K562 (cell line): Measurements from ENCODE around the gene NUP62. TPM values are rescaled to one million over a fixed set of nuclear protein-coding genes. Genes with fewer than 3 reads are reported as not detected.
A peak's percentile ranks its signal among the peaks of the same experiment; 100 is the strongest.

Experiments used
- ATF7 ChIP-seq: fragments of 450-650 bp; IDR thresholded peaks from 2 replicates; pipeline ENCODE4 v1.7.1; 2014; ENCODE audit warnings: mild to moderate bottlenecking, moderate library complexity
- DMBX1 ChIP-seq: fragments of 250-450 bp; sonication (Bioruptor Pico); IDR thresholded peaks from 2 replicates; pipeline ENCODE4 v1.8.0; 2022; ENCODE audit warnings: inconsistent platforms, mild to moderate bottlenecking, moderate library complexity, borderline replicate concordance
- ELF2 ChIP-seq: fragments of 250-450 bp; sonication (Bioruptor Pico); IDR thresholded peaks from 2 replicates; pipeline ENCODE4 v1.5.0; 2021; ENCODE audit warnings: mild to moderate bottlenecking
- EP300 ChIP-seq: IDR thresholded peaks from 2 replicates; pipeline ENCODE4 v1.6.1; 2012; ENCODE audit warnings: low read length, improper control_type of control experiment
- ETV1 ChIP-seq: fragments of 450-650 bp; conservative IDR thresholded peaks from 2 replicates; pipeline ENCODE4 v1.6.1; 2016; ENCODE audit warnings: missing genetic modification characterization, control low read depth, low read depth, missing compliant biosample characterization
- GTF2E2 ChIP-seq: fragments of 200-800 bp; sonication (Bioruptor generic); IDR thresholded peaks from 2 replicates; pipeline ENCODE4 v1.6.1; 2016; ENCODE audit warnings: missing genetic modification characterization, missing compliant biosample characterization
- HIVEP1 ChIP-seq: fragments of 250-450 bp; sonication (Bioruptor Pico); IDR thresholded peaks from 2 replicates; pipeline ENCODE4 v1.4.0; 2020; ENCODE audit warnings: mild to moderate bottlenecking
- NFE2L1 ChIP-seq: fragments of 450-650 bp; IDR thresholded peaks from 2 replicates; pipeline ENCODE4 v1.6.1; 2016; ENCODE audit warnings: missing genetic modification characterization, low read depth, mild to moderate bottlenecking, missing compliant biosample characterization, moderate library complexity, borderline replicate concordance
- PCBP1 ChIP-seq: fragments of 200-400 bp; formaldehyde crosslinking; IDR thresholded peaks from 2 replicates; pipeline ENCODE4 v1.6.1; 2018; ENCODE audit warnings: mild to moderate bottlenecking, low read depth, low read length; ENCODE audit not compliant: poor library complexity, severe bottlenecking
- PTRF ChIP-seq: fragments of 450-650 bp; IDR thresholded peaks from 2 replicates; pipeline ENCODE4 v1.6.1; 2016; ENCODE audit warnings: mild to moderate bottlenecking, missing genetic modification characterization, missing compliant biosample characterization
- RHOXF2B ChIP-seq: fragments of 250-450 bp; sonication (Bioruptor Pico); conservative IDR thresholded peaks from 2 replicates; pipeline ENCODE4 v1.5.1; 2021
- SOX6 ChIP-seq: fragments of 450-650 bp; IDR thresholded peaks from 2 replicates; pipeline ENCODE4 v1.6.1; 2014; ENCODE audit warnings: mild to moderate bottlenecking
- SPI1 ChIP-seq: IDR thresholded peaks from 2 replicates; pipeline ENCODE4 v1.6.1; 2011; ENCODE audit warnings: low read depth, low read length, control low read depth, borderline replicate concordance
- SRF ChIP-seq, 2 experiments: fragments of 250-450, 450-650 bp in 1 of 2; sonication (Bioruptor Pico) in 1 of 2; sonication (generic) in 1 of 2; formaldehyde crosslinking; IDR thresholded peaks; 2 replicates each; pipeline versions ENCODE4 v1.5.0 to v1.5.1; 2020 to 2022; ENCODE audit warnings: mild to moderate bottlenecking in 1 of 2, missing genetic modification reagents in 1 of 2
- SRSF3 ChIP-seq: fragments of 200-400 bp; formaldehyde crosslinking; IDR thresholded peaks from 2 replicates; pipeline ENCODE4 v1.6.1; 2016; ENCODE audit warnings: mild to moderate bottlenecking, low read length, moderate library complexity; ENCODE audit not compliant: insufficient read depth
- TBP ChIP-seq: optimal IDR thresholded peaks from 2 replicates; pipeline ENCODE3; 2011; ENCODE audit warnings: low read depth, low read length, improper control_type of control experiment
- ZBTB34 ChIP-seq: fragments of 250-450 bp; sonication (Bioruptor Pico); IDR thresholded peaks from 2 replicates; pipeline ENCODE4 v1.8.0; 2021; ENCODE audit warnings: mild to moderate bottlenecking, moderate library complexity
- ZNF217 ChIP-seq: sonication (generic); formaldehyde crosslinking; IDR thresholded peaks from 2 replicates; pipeline ENCODE4 v1.8.0; 2022; ENCODE audit warnings: mild to moderate bottlenecking, missing genetic modification reagents
- polyA plus RNA-seq, 8 experiments: library from polyadenylated mRNA; depleted of rRNA in 4 of 8; stranded (reverse) in 5 of 8; unstranded in 3 of 8; fragments of >200 nt; fragmentation: Nextera tagmentation in 2 of 8; fragmentation: Illumina TruSeq in 1 of 8; extraction: Ambion mirVana in 2 of 8; extraction: Trizol in 1 of 8; gene quantifications; 2 replicates each; pipeline versions ENCODE4 v1.2.1 to v1.2.3, GENCODE V29; 2011 to 2014; ENCODE audit warnings: inconsistent platforms in 1 of 8, missing spikeins in 1 of 8
- total RNA-seq, 7 experiments: library from RNA; depleted of rRNA in 6 of 7; stranded (reverse); fragments of >200 nt in 6 of 7; fragmentation: Illumina TruSeq in 2 of 7; extraction: Trizol in 2 of 7; gene quantifications; 2 replicates each; pipeline versions ENCODE4 v1.2.1 to v1.2.3, GENCODE V29; 2011 to 2021; ENCODE audit warnings: low replicate concordance in 1 of 7
- TF ChIP-seq, protein P1 (sequence below): fragments of 250-450 bp; sonication (Bioruptor Pico); IDR thresholded peaks from 2 replicates; pipeline ENCODE4 v1.4.0; 2020; ENCODE audit warnings: mild to moderate bottlenecking, moderate library complexity, borderline replicate concordance
- TF ChIP-seq, protein P2 (sequence below): fragments of 450-650 bp; formaldehyde crosslinking; IDR thresholded peaks from 2 replicates; pipeline ENCODE4 v1.4.0; 2020; ENCODE audit warnings: mild to moderate bottlenecking, moderate library complexity

NUP62 gene
- total and polyA plus RNA-seq, 9 of the 15 experiments (the other 6 are each of a cell fraction or from before 2014, with no cell fraction given) = 16.9 to 109 (median 66.0) TPM

DNA sequence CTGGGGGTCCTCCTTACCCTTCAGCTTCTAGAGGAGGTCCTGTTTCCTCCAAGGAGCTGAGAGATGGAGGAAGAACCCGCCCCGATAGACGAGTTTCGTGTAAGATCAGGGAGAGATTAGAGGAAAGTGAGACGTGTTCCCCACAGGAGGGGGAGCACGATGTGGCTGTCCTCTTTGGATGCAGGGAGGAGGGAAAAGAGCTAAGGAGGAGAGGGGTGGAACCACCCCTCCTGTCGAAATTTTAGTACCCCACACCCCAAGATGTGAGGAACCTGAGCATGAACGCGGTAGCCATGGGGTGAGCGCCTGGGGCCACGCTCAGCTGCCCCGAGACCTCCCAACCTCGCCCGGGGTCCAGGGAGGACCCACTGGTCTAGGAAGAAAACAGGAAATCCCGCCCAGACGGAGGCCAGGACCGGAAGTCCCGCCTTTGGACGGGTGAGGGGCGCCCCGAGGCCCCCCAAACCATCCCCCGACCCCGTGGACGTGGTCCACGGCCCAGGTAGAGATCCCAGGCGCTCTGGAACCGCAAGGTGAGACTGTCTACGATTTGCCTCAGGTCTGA is 53.4 kb downstream of the NUP62 start (continued):
- TF ChIP-seq, protein P1, sequence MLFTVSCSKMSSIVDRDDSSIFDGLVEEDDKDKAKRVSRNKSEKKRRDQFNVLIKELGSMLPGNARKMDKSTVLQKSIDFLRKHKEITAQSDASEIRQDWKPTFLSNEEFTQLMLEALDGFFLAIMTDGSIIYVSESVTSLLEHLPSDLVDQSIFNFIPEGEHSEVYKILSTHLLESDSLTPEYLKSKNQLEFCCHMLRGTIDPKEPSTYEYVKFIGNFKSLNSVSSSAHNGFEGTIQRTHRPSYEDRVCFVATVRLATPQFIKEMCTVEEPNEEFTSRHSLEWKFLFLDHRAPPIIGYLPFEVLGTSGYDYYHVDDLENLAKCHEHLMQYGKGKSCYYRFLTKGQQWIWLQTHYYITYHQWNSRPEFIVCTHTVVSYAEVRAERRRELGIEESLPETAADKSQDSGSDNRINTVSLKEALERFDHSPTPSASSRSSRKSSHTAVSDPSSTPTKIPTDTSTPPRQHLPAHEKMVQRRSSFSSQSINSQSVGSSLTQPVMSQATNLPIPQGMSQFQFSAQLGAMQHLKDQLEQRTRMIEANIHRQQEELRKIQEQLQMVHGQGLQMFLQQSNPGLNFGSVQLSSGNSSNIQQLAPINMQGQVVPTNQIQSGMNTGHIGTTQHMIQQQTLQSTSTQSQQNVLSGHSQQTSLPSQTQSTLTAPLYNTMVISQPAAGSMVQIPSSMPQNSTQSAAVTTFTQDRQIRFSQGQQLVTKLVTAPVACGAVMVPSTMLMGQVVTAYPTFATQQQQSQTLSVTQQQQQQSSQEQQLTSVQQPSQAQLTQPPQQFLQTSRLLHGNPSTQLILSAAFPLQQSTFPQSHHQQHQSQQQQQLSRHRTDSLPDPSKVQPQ = no peak
- no peak for TF ChIP-seq GTF2E2 (tag)
- TF ChIP-seq ATF7 = no peak
- TF ChIP-seq SPI1 = peak; percentile 48; the same call in 1 of the 2 replicates
- TF ChIP-seq EP300 = no peak
- no peak for TF ChIP-seq SRSF3
- no peak for TF ChIP-seq SOX6
- no peak for TF ChIP-seq TBP
- no peak for TF ChIP-seq ZBTB34
- TF ChIP-seq PTRF (tag) = no peak
- TF ChIP-seq PCBP1 = no peak
- peak; percentile 70; the same call in 1 of the 2 replicates for TF ChIP-seq ELF2
- no peak for TF ChIP-seq NFE2L1 (tag)
- no peak for TF ChIP-seq ZNF217 (CRISPR knock-in tag)
- no peak for TF ChIP-seq ETV1 (tag)
- TF ChIP-seq HIVEP1 (CRISPR knock-in tag) = no peak
- no peak for TF ChIP-seq DMBX1 (CRISPR knock-in tag)
- TF ChIP-seq, protein P2, sequence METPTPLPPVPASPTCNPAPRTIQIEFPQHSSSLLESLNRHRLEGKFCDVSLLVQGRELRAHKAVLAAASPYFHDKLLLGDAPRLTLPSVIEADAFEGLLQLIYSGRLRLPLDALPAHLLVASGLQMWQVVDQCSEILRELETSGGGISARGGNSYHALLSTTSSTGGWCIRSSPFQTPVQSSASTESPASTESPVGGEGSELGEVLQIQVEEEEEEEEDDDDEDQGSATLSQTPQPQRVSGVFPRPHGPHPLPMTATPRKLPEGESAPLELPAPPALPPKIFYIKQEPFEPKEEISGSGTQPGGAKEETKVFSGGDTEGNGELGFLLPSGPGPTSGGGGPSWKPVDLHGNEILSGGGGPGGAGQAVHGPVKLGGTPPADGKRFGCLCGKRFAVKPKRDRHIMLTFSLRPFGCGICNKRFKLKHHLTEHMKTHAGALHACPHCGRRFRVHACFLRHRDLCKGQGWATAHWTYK (CRISPR knock-in tag) = no peak
- TF ChIP-seq SRF (CRISPR knock-in tag; IDR thresholded peaks at IDR 0.05) = peak in 1 of 2 experiments; percentile 87; a peak in 1 of 4 replicates
- no peak for TF ChIP-seq RHOXF2B (CRISPR knock-in tag)
